Osteocyte (in vitro differentiated cells): ENCODE results near the gene PCDHGB5. TPM values are rescaled to one million over a fixed set of nuclear protein-coding genes. Genes with fewer than 3 reads are reported as not detected.

Source experiments
- DNase-seq: peaks from one replicate; pipeline ENCODE4 v3.0.0; 2021; ENCODE audit warnings: mixed read lengths; ENCODE audit not compliant: unreplicated experiment; ENCODE audit errors: extremely low spot score
- H3K27ac Mint-ChIP-seq: one replicate; pipeline ENCODE4 v1.8.0; 2021; ENCODE audit warnings: mild to moderate bottlenecking, mixed read lengths; ENCODE audit not compliant: unreplicated experiment
- H3K27me3 Mint-ChIP-seq: one replicate; pipeline ENCODE4 v1.8.0; 2021; ENCODE audit warnings: mixed read lengths; ENCODE audit not compliant: unreplicated experiment
- H3K36me3 Mint-ChIP-seq: one replicate; pipeline ENCODE4 v1.8.0; 2021; ENCODE audit warnings: mixed read lengths; ENCODE audit not compliant: unreplicated experiment
- H3K4me1 Mint-ChIP-seq: one replicate; pipeline ENCODE4 v1.8.0; 2021; ENCODE audit warnings: mixed read lengths; ENCODE audit not compliant: unreplicated experiment
- H3K4me3 Mint-ChIP-seq: one replicate; pipeline ENCODE4 v1.8.0; 2021; ENCODE audit warnings: mild to moderate bottlenecking, moderate library complexity, mixed read lengths; ENCODE audit not compliant: unreplicated experiment
- H3K9me3 Mint-ChIP-seq: one replicate; pipeline ENCODE4 v1.8.0; 2021; ENCODE audit warnings: mixed read lengths; ENCODE audit not compliant: unreplicated experiment
- total RNA-seq: library from RNA; stranded (reverse); gene quantifications from 2 replicates; pipeline ENCODE4 v1.2.1, GENCODE V29; 2021
- TF ChIP-seq, protein P1 (sequence below): fragments of 200-600 bp; sonication (generic); IDR thresholded peaks from 2 replicates; pipeline ENCODE4 v1.5.0; 2021; ENCODE audit warnings: antibody characterized with exemption, mild to moderate bottlenecking, moderate library complexity

The PCDHGB5 gene
- total RNA-seq, 1 donor from 2014 or later = 1.3 TPM

- Mint-ChIP-seq H3K27ac (no peak overlapping the region), H3K4me1 (no peaks in the 10 kb centered on the region), H3K36me3 (no peaks in the 10 kb centered on the region), H3K27me3 (no peaks in the 10 kb centered on the region), H3K4me3 (no peak overlapping the region), H3K9me3 (peaks cover 38% of the 10 kb centered on the region)
- DNase-seq = no peak
- TF ChIP-seq, protein P1, sequence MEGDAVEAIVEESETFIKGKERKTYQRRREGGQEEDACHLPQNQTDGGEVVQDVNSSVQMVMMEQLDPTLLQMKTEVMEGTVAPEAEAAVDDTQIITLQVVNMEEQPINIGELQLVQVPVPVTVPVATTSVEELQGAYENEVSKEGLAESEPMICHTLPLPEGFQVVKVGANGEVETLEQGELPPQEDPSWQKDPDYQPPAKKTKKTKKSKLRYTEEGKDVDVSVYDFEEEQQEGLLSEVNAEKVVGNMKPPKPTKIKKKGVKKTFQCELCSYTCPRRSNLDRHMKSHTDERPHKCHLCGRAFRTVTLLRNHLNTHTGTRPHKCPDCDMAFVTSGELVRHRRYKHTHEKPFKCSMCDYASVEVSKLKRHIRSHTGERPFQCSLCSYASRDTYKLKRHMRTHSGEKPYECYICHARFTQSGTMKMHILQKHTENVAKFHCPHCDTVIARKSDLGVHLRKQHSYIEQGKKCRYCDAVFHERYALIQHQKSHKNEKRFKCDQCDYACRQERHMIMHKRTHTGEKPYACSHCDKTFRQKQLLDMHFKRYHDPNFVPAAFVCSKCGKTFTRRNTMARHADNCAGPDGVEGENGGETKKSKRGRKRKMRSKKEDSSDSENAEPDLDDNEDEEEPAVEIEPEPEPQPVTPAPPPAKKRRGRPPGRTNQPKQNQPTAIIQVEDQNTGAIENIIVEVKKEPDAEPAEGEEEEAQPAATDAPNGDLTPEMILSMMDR = no peak
These were observed 41.6 kb upstream of the PCDHGB5 start for GRCh38 chr5:141356133-141356532.

- Mint-ChIP-seq H3K36me3 (no peaks in the 10 kb centered on the region), H3K4me3 (no peak overlapping the region), H3K27me3 (no peaks in the 10 kb centered on the region), H3K27ac (no peak overlapping the region), H3K9me3 (peaks cover 38% of the 10 kb centered on the region), H3K4me1 (no peaks in the 10 kb centered on the region)
- no peak for DNase-seq
- TF ChIP-seq, protein P1 = no peak
These were observed 40.8 kb upstream of the PCDHGB5 start for GRCh38 chr5:141356950-141357349.

DNA sequence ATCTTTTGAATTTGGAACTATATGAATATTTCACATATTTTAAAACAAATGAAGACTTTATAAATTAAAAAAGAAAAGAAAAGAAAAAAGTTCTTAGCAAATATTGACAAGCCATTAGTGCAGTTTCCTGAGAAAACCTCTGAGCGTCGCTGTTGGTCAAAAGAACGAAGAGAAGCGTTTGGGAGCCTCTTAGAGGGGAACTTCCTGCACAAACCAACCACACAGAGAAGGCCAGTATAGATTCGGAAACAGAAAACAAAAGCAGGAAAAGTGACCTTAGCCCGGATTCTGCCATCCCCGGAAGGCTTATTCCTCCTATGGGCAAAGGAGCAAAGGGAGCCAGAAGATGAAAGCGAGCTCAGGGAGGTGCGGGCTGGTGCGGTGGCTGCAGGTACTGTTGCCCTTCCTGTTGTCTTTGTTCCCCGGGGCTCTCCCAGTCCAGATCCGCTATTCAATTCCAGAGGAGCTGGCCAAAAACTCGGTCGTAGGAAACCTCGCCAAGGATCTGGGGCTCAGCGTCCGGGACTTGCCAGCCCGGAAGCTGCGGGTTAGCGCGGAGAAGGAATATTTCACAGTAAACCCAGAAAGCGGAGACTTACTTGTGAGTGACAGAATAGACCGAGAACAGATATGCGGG, 37.8 kb upstream of the PCDHGB5 start, which contains the start of gene PCDHGB2:
PCDHGB2 (plus strand) TSS at position 205 of the 637 bp plus-strand sequence; CDS start at position 347, 142 bp downstream.
- Mint-ChIP-seq H3K27ac (no peak within 1 kb of the TSS), H3K4me3 (no peak within 1 kb of the TSS), H3K4me1 (no peaks in the 10 kb centered on the region), H3K36me3 (no peaks in the 10 kb centered on the region), H3K27me3 (no peaks in the 10 kb centered on the region), H3K9me3 (peaks cover 45% of the 10 kb centered on the region)
- TF ChIP-seq, protein P1 = peak; percentile 9
- no peak for DNase-seq

DNA sequence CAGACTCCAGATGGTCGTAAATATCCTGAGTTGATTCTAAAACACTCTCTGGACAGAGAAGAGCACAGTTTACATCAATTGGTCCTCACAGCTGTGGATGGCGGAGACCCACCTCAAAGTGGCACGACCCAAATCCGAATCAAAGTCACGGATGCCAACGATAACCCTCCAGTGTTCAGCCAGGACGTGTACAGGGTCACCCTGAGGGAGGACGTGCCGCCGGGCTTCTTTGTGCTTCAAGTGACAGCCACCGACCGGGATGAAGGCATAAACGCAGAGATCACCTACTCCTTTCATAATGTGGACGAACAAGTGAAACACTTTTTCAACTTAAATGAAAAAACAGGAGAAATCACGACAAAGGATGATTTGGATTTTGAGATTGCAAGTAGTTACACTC, 37.1 kb upstream of the PCDHGB5 start:
- peaks cover 44% of the 10 kb centered on the region for H3K9me3 Mint-ChIP-seq
- TF ChIP-seq, protein P1 = no peak
- DNase-seq = no peak
- H3K27me3 Mint-ChIP-seq = no peaks in the 10 kb centered on the region
- H3K36me3 Mint-ChIP-seq = no peaks in the 10 kb centered on the region
- no peaks in the 10 kb centered on the region for H3K4me1 Mint-ChIP-seq
- H3K4me3 Mint-ChIP-seq = no peak overlapping the region
- no peak overlapping the region for H3K27ac Mint-ChIP-seq

GRCh38 chr5:141362719-141363118, 35.0 kb upstream of the PCDHGB5 start:
- Mint-ChIP-seq H3K4me1 (no peaks in the 10 kb centered on the region), H3K4me3 (no peak overlapping the region), H3K27me3 (no peaks in the 10 kb centered on the region), H3K36me3 (no peaks in the 10 kb centered on the region), H3K27ac (no peak overlapping the region), H3K9me3 (peaks cover 35% of the 10 kb centered on the region)
- TF ChIP-seq, protein P1 = no peak
- no peak for DNase-seq
